ENCODE results near the gene ATP5MC2. TPM values are rescaled to one million over a fixed set of nuclear protein-coding genes. Genes with fewer than 3 reads are reported as not detected.

Gene ATP5MC2
- total RNA-seq, 2 donors from 2014 or later, result 346 to 392 TPM

DNA sequence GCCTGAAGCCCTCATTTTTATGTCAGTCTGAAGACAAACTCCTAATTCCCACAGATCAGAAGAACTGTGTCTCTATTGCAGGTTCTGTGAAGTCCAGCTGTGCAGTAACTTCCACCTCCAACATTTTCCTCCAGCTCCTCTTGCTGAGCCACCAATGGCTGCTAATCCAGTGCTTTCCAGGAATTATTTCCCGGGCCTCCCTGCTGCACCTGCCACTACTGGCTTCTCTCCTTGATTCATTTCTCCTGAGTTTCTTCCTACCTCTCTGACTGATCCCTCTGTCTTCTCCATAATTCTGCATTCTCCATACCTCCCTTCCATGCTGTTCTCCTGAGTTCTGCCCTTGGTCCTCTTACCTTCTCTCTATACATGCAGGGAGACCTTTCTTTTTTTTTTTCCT, 30.2 kb upstream of the ATP5MC2 start:
- H3K27ac ChIP-seq, result no peak overlapping the region
- H3K9ac ChIP-seq (ENCODE audit: low read depth in 2 of 2, low read length in 2 of 2), result no peak overlapping the region
- intact Hi-C loops (cut with DNase I), result no loop called here
- peaks cover 11% of the 10 kb centered on the region for H3K27me3 ChIP-seq
- no peak for DNase-seq
- H3K9me3 ChIP-seq, result no peaks in the 10 kb centered on the region
- no peak overlapping the region for H3K4me3 ChIP-seq
- H3K4me1 ChIP-seq, result no peaks in the 10 kb centered on the region
- TF ChIP-seq, protein P1, sequence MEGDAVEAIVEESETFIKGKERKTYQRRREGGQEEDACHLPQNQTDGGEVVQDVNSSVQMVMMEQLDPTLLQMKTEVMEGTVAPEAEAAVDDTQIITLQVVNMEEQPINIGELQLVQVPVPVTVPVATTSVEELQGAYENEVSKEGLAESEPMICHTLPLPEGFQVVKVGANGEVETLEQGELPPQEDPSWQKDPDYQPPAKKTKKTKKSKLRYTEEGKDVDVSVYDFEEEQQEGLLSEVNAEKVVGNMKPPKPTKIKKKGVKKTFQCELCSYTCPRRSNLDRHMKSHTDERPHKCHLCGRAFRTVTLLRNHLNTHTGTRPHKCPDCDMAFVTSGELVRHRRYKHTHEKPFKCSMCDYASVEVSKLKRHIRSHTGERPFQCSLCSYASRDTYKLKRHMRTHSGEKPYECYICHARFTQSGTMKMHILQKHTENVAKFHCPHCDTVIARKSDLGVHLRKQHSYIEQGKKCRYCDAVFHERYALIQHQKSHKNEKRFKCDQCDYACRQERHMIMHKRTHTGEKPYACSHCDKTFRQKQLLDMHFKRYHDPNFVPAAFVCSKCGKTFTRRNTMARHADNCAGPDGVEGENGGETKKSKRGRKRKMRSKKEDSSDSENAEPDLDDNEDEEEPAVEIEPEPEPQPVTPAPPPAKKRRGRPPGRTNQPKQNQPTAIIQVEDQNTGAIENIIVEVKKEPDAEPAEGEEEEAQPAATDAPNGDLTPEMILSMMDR (IDR thresholded peaks at IDR 0.05), result no peak
- no peaks in the 10 kb centered on the region for H3K36me3 ChIP-seq

DNA sequence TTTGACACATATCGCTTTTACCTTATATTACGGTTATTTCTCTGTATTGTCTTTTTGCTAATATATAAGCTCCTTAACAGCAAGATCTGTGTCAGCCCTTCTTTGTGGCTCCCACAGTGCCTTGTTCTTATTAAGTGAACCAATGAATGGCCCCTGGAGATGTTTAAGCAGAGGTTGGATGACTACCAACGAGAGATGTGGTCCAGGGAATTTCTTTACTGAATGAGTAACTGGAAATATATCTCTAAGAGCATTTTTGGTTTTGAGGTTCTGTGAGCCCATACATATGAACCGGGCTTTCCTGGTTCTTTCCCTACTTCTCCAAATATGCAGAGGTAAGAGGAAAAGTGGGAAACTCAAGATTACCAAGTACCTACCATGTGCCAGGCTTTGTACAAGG, 27.9 kb upstream of the ATP5MC2 start:
- H3K9me3 ChIP-seq, result no peaks in the 10 kb centered on the region
- no peaks in the 10 kb centered on the region for H3K4me1 ChIP-seq
- no peak overlapping the region for H3K9ac ChIP-seq (ENCODE audit: low read depth in 2 of 2, low read length in 2 of 2)
- no peaks in the 10 kb centered on the region for H3K36me3 ChIP-seq
- H3K27me3 ChIP-seq, result peaks cover 18% of the 10 kb centered on the region
- no peak overlapping the region for H3K4me3 ChIP-seq
- TF ChIP-seq, protein P1 (IDR thresholded peaks at IDR 0.05), result no peak
- intact Hi-C loops (cut with DNase I), result loop anchor here (2.0 kb wide), 1 partner anchor 41 kb away; no protein-coding TSS in a partner anchor
- no peak for DNase-seq
- H3K27ac ChIP-seq, result no peak overlapping the region

DNA sequence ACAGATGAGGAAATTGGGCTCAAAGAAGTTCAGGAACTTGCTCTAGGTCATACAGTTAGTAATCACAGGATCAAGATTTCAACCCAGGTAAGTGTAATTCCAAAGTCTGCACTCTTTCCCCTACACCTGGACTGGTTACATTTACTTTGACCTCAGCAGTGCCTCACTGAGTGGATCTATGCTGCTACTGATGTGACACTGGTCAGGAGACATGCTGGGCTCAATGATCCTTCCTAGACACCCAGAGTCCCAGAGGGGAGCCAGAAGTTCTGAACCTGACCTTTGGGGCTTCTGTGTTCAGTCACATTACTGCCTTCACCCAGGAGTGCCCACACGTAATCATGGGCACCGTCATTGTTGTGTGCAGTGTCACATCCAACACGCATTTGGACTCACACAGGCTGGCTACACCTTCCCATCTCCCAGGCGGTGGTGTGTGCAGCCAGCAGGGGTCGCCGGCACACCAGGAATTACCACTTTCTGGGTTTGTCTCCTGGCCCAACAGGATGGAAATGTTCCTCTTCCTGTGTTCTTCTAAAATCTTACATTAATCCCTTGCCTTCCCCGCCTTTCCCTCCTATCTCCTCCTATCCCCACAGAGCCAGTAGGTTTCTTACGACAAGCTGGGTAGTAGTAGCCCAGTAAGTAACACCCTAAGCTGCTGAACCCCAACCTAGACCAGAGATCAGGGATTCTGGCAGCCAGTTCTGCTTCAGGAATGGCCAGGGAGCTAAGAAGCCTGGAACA, 25.8 kb upstream of the ATP5MC2 start:
- H3K9ac ChIP-seq (ENCODE audit: low read depth in 2 of 2, low read length in 2 of 2), result no peak overlapping the region
- peaks cover 30% of the 10 kb centered on the region for H3K27me3 ChIP-seq
- H3K36me3 ChIP-seq, result no peaks in the 10 kb centered on the region
- no peak overlapping the region for H3K4me3 ChIP-seq
- DNase-seq, result peak; percentile 84
- H3K9me3 ChIP-seq, result no peaks in the 10 kb centered on the region
- TF ChIP-seq, protein P1 (IDR thresholded peaks at IDR 0.05), result peak; percentile 89
- H3K27ac ChIP-seq, result no peak overlapping the region
- intact Hi-C loops (cut with DNase I), result loop anchor here (2.0 kb wide), 1 partner anchor 43 kb away; no protein-coding TSS in a partner anchor
- H3K4me1 ChIP-seq, result no peaks in the 10 kb centered on the region

DNA sequence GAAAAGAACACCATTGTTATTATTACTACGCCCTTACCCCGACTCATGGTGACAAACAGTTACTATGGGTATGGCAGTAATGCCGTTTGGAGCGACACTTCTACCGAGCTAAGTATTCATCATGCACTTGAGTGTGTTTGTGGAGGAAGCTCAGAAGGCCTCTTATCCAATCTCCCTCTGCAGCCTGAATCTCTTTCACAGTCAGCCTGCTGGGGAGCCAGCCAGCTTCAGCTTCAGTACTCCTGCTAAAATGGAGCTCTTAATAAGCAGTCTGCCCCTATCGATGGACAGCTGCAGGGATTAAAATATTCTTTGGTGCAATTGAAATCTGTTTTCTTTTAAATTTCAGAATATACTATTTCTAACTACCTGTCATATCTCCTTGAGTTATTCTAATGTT, 24.7 kb upstream of the ATP5MC2 start:
- no peak for DNase-seq
- intact Hi-C loops (cut with DNase I), result no loop called here

DNA sequence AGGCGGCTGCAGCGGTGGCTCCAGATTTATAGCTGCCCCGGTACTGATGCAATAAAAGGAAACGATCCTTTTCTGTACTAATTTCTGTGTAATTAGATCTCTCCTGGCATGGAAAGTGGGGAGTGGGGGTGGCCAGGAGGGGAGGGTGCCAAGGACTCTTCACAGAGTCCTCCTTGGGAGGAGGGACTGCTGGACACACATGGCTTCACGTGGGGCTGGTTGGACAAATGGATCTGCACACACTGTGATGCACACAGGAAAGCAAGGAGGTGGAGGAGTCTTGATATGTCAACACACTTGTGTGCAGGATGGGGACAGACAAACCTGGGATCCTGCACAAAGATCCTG, 23.8 kb upstream of the ATP5MC2 start:
- TF ChIP-seq, protein P1 (IDR thresholded peaks at IDR 0.05), result no peak
- no peak for DNase-seq
- Histone ChIP-seq H3K4me3 (no peak overlapping the region), H3K9me3 (no peaks in the 10 kb centered on the region), H3K36me3 (no peaks in the 10 kb centered on the region), H3K27me3 (peaks cover 46% of the 10 kb centered on the region), H3K27ac (no peak overlapping the region), H3K9ac (ENCODE audit: low read depth in 2 of 2, low read length in 2 of 2) (no peak overlapping the region), H3K4me1 (no peaks in the 10 kb centered on the region)
- intact Hi-C loops (cut with DNase I), result no loop called here

More for the DNA sequence above, 24.7 kb upstream of the ATP5MC2 start:
- Histone ChIP-seq H3K9me3 (no peaks in the 10 kb centered on the region), H3K4me3 (no peak overlapping the region), H3K36me3 (no peaks in the 10 kb centered on the region), H3K9ac (ENCODE audit: low read depth in 2 of 2, low read length in 2 of 2) (no peak overlapping the region), H3K27ac (no peak overlapping the region), H3K27me3 (peaks cover 37% of the 10 kb centered on the region), H3K4me1 (no peaks in the 10 kb centered on the region)
- TF ChIP-seq, protein P1 (IDR thresholded peaks at IDR 0.05), result no peak
